VCaP (cell line): ENCODE data around the gene AXIN2.

Experiments used
- H3K27ac ChIP-seq: fragments of 450-650 bp; 2 replicates; pipeline ENCODE4 v1.5.1; 2017
- CTCF ChIP-seq: fragments of 450-650 bp; conservative IDR thresholded peaks from 2 replicates; pipeline ENCODE4 v1.5.1; 2017; ENCODE audit warnings: mild to moderate bottlenecking, moderate library complexity

Gene AXIN2

GRCh38 chr17:65599650-65600049 lies 38.2 kb upstream of the AXIN2 start:
- no peak overlapping the region for H3K27ac ChIP-seq
- no peak for TF ChIP-seq CTCF

GRCh38 chr17:65598746-65599145 lies 37.3 kb upstream of the AXIN2 start:
- H3K27ac ChIP-seq = no peak overlapping the region
- TF ChIP-seq CTCF = no peak

- no peak overlapping the region for H3K27ac ChIP-seq
- TF ChIP-seq CTCF = no peak
Observed at GRCh38 chr17:65595071-65595656, 33.7 kb upstream of the AXIN2 start.

- no peak overlapping the region for H3K27ac ChIP-seq
- no peak for TF ChIP-seq CTCF
Observed at GRCh38 chr17:65593855-65594845, 32.7 kb upstream of the AXIN2 start.

GRCh38 chr17:65593092-65593854 lies 31.8 kb upstream of the AXIN2 start:
- no peak for TF ChIP-seq CTCF
- H3K27ac ChIP-seq = no peak overlapping the region

GRCh38 chr17:65592125-65592965 lies 30.9 kb upstream of the AXIN2 start:
- no peak overlapping the region for H3K27ac ChIP-seq
- no peak for TF ChIP-seq CTCF
